Psoas muscle (tissue), 8 donors: Measurements from ENCODE around the gene ADIPOR2. TPM values are rescaled to one million over a fixed set of nuclear protein-coding genes. Genes with fewer than 3 reads are reported as not detected.
A peak's percentile ranks its signal among the peaks of the same experiment; 100 is the strongest.
"Not testable (repeated sequence)": the region's sequence is repeated elsewhere in the genome, so short reads cannot be mapped to it uniquely, and the experiment has no call there.

Experiments used
- ATAC-seq, 4 donors: fragments of 200-7000 bp; cut with Tn5 transposase; one replicate each; pipeline ENCODE4 v1.9.1; 2020; ENCODE audit warnings: moderate library complexity in 3 of 4, mild to moderate bottlenecking in 2 of 4
- DNase-seq, 2 donors: peaks; one replicate each; pipeline ENCODE4 v3.0.0-alpha.2; 2020
- H3K27ac ChIP-seq: fragments of 200-600 bp; one replicate; pipeline ENCODE4 v1.8.0; 2022
- H3K27me3 ChIP-seq, 3 donors: fragments of 200-600 bp in 1 of 3; one replicate each; pipeline versions ENCODE4 v1.6.1 to v1.8.0; 2013 to 2022; ENCODE audit warnings: low read length in 2 of 3, mild to moderate bottlenecking in 2 of 3, moderate library complexity in 1 of 3; ENCODE audit not compliant: insufficient read depth in 3 of 3
- H3K36me3 ChIP-seq, 2 donors: fragments of 200-600 bp in 1 of 2; one replicate each; pipeline versions ENCODE4 v1.6.1 to v1.8.0; 2013 to 2022; ENCODE audit warnings: low read depth in 1 of 2, mild to moderate bottlenecking in 1 of 2, moderate library complexity in 1 of 2; ENCODE audit not compliant: insufficient read depth in 1 of 2
- H3K4me1 ChIP-seq: fragments of 200-600 bp; one replicate; pipeline ENCODE4 v1.8.0; 2022
- H3K4me3 ChIP-seq: fragments of 200-600 bp; one replicate; pipeline ENCODE4 v1.8.0; 2022; ENCODE audit warnings: mild to moderate bottlenecking
- H3K9me3 ChIP-seq: fragments of 200-600 bp; one replicate; pipeline ENCODE4 v1.8.0; 2022
- WGBS, 3 donors: extraction: QIAGEN DNeasy Blood & Tissue Kit; methylation state at CpG; one replicate each; pipeline versions ENCODE4 v1.1.6 to v1.1.7; 2013; 5-methylcytosine and 5-hydroxymethylcytosine counted together
- intact Hi-C, 2 donors: fragments of 100-400 bp; cut with DNase I; formaldehyde crosslinking; loops; one replicate each; pipeline versions ENCODE4 v1.11.0 to v1.14.2; 2022
- polyA plus RNA-seq, 3 donors: library from polyadenylated mRNA; stranded (reverse); fragments of 200-250 nt; gene quantifications; one replicate each; pipeline ENCODE4 v1.2.3, GENCODE V29; 2013
- total RNA-seq, 4 donors: library from RNA; stranded (reverse); fragmentation: NEBNext Ultra II Directional in 2 of 4; extraction: Animal tissue kit (Norgen Biotek cat#: 25700) in 2 of 4; gene quantifications; one replicate each; pipeline versions ENCODE4 v1.2.1 to v1.2.4, GENCODE V29; 2021 to 2023
- TF ChIP-seq, protein P1 (sequence below): fragments of 200-600 bp; IDR thresholded peaks from one replicate; pipeline ENCODE4 v1.8.0; 2022; ENCODE audit warnings: antibody characterized with exemption
- donor health status: healthy with polysubstance abuse.
- donor health status: DM: no; HTN: no; CAD: no; lungs with moderate emphysema.
- donor health status: Bipolar disorder and iron deficiency.
- donor health status: healthy.
- donor health status: DM: yes; HTN: yes; CAD: no.
- donor health status: DM: no; HTN: no; CAD: no.
- donor health status: DM: no; HTN: no; CAD: no.
- donor health status: DM: yes; HTN: yes; CAD: no.

Gene ADIPOR2
- total and polyA plus RNA-seq, 7 donors, result 28.6 to 52.1 (median 44.2) TPM

DNA sequence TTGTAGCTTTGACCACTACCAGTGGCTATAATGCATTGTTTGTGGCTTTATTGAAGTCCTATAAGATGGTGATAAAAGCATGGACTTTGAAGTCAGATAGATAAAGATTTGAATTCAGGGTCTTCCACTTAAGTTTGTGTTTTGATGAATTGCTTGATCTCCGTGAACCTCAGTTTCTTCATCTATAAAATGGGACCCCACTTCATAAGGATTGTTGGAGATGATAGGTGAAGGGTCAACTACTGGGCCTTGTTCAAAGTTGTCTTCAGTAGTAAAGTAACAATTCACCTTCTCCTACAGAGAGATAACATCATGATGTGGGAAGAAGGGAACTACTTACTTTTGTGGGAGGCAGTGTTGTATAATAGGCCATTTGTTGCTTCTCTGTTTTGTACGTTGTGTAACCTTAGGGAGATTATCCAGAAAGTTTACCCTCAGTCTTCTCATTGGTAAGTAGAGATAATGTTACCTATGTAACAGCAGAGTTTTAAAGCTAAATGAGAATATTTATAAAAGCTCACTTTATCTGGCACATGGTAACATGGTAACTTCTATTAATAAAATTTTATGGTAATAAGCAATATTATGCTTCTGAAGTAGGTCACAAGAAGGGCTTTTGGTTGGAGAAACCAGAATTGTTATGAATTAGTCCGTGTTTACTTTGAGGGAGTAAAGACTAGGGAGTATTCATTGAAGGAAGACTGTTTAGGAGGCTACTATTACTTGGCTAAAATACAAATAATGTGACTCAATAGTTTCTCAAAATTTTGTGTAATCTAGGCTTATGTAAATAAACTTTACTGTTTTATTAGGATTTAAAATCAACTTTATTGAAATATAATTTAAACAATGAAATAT, 15.1 kb downstream of the ADIPOR2 start:
- no peaks in the 10 kb centered on the region for H3K36me3 ChIP-seq

DNA sequence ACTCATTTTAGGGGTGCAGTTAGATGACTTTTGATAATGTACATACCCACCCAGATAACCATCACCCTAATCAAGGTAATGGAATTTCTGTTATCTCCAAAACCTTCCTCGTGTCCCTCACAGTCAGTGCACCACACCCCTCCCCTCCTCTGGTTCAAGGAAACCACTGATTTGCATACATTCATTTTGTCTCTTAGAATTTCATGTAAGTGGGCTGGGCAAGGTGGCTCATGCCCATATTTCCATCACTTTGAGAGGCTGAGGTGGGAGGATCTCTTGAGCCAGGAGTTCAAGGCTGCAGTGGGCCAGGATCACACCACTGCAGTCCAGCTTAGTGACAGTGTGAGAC, 15.7 kb downstream of the ADIPOR2 start:
- Histone ChIP-seq H3K27me3 (no peaks in the 10 kb centered on the region), H3K4me3 (no peak overlapping the region), H3K9me3 (no peaks in the 10 kb centered on the region), H3K36me3 (no peaks in the 10 kb centered on the region), H3K4me1 (peaks cover 51% of the 10 kb centered on the region), H3K27ac (no peak overlapping the region)
- DNase-seq (no peak), ATAC-seq (no peak)
- WGBS, 3 donors, result 70 to 88% (median 86%) methylated on average over 1 of the region's 1 CpG
- intact Hi-C loops, result no loop called here
- TF ChIP-seq, protein P1, sequence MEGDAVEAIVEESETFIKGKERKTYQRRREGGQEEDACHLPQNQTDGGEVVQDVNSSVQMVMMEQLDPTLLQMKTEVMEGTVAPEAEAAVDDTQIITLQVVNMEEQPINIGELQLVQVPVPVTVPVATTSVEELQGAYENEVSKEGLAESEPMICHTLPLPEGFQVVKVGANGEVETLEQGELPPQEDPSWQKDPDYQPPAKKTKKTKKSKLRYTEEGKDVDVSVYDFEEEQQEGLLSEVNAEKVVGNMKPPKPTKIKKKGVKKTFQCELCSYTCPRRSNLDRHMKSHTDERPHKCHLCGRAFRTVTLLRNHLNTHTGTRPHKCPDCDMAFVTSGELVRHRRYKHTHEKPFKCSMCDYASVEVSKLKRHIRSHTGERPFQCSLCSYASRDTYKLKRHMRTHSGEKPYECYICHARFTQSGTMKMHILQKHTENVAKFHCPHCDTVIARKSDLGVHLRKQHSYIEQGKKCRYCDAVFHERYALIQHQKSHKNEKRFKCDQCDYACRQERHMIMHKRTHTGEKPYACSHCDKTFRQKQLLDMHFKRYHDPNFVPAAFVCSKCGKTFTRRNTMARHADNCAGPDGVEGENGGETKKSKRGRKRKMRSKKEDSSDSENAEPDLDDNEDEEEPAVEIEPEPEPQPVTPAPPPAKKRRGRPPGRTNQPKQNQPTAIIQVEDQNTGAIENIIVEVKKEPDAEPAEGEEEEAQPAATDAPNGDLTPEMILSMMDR, result no peak

More for the DNA sequence above, 15.1 kb downstream of the ADIPOR2 start:
- Histone ChIP-seq H3K27me3 (no peaks in the 10 kb centered on the region), H3K9me3 (no peaks in the 10 kb centered on the region), H3K27ac (no peak overlapping the region), H3K4me3 (no peak overlapping the region), H3K4me1 (peaks cover 50% of the 10 kb centered on the region)
- TF ChIP-seq, protein P1, result no peak
- DNase-seq (no peak), ATAC-seq (no peak)
- intact Hi-C loops, result no loop called here
- WGBS, 3 donors, result 74 to 94% (median 81%) methylated on average over 3 of the region's 3 CpGs

DNA sequence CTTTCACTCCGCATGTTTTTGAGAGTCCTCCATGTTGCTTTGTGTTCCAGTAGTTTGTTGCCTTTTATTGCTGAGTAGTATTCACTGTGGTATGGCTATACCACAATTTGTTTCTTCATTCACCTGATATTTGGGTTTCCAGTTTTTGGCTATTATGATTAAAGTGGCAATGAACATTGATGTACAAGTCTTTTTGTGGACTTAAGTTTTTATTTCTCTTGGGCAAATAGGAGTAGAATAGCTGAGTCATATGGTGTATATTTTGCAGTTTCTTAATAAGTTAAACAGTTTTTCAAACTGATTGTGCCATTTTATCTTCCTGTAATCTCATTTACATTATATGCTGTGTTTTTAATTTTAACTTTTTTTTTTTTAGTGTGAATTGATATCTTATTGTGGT, 16.2 kb downstream of the ADIPOR2 start:
- intact Hi-C loops, result no loop called here
- TF ChIP-seq, protein P1, result no peak
- no peak overlapping the region for H3K27ac ChIP-seq
- H3K4me1 ChIP-seq, result peaks cover 52% of the 10 kb centered on the region
- H3K9me3 ChIP-seq, result no peaks in the 10 kb centered on the region
- 88 to 99% (median 97%) methylated on average over 1 of the region's 1 CpG for WGBS, 3 donors
- no peaks in the 10 kb centered on the region for H3K27me3 ChIP-seq
- ATAC-seq (no peak), DNase-seq (no peak)
- no peak overlapping the region for H3K4me3 ChIP-seq
- H3K36me3 ChIP-seq, result no peaks in the 10 kb centered on the region

DNA sequence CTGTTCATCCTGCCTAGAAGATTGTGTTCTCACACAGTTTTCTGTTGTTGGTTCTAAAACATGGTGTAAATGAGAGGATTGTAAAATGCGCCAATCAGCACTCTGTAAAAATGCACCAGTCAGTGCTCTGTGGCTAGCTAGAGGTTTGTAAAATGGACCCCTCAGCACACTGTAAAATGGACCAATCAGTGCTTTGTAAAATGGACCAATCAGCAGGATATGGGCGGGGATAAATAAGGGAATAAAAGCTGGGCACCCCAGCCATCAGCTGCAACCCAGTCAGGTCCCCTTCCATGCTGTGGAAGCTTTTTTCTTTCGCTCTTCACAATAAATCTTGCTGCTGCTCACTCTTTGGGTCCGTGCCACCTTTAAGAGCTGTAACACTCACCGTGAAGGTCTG, 19.1 kb downstream of the ADIPOR2 start:
- H3K4me3 ChIP-seq, H3K27ac ChIP-seq, H3K9me3 ChIP-seq, intact Hi-C loops, DNase-seq, ATAC-seq, H3K36me3 ChIP-seq, H3K27me3 ChIP-seq: not testable (repeated sequence)
- peaks cover 42% of the 10 kb centered on the region for H3K4me1 ChIP-seq
- 93 to 98% (median 95%) methylated on average over 5 of the region's 5 CpGs for WGBS, 3 donors

- H3K27ac ChIP-seq, result peak overlapping the region; percentile 21
- H3K9me3 ChIP-seq, ATAC-seq, DNase-seq, H3K36me3 ChIP-seq, H3K27me3 ChIP-seq, H3K4me3 ChIP-seq, intact Hi-C loops: not testable (repeated sequence)
- 92 to 96% (median 95%) methylated on average over 8 of the region's 8 CpGs for WGBS, 3 donors
- peaks cover 35% of the 10 kb centered on the region for H3K4me1 ChIP-seq
These were observed 20.0 kb downstream of the ADIPOR2 start for GRCh38 chr12:1710870-1711269.

- ATAC-seq, intact Hi-C loops: not testable (repeated sequence)
- 41 to 58% (median 57%) methylated on average over 3 of the region's 3 CpGs for WGBS, 3 donors
These were observed 20.8 kb downstream of the ADIPOR2 start for GRCh38 chr12:1711536-1712211.

GRCh38 chr12:1712305-1712704, 21.4 kb downstream of the ADIPOR2 start:
- intact Hi-C loops, H3K27ac ChIP-seq, ATAC-seq, H3K4me3 ChIP-seq, DNase-seq, H3K9me3 ChIP-seq, H3K27me3 ChIP-seq, H3K36me3 ChIP-seq: not testable (repeated sequence)
- whole genome bisulfite sequencing, 3 donors, result 72 to 85% (median 77%) methylated on average over 5 of the region's 5 CpGs
- peaks cover 36% of the 10 kb centered on the region for H3K4me1 ChIP-seq

More at GRCh38 chr12:1711536-1712211, 20.8 kb downstream of the ADIPOR2 start:
- DNase-seq, H3K4me3 ChIP-seq, H3K36me3 ChIP-seq, H3K9me3 ChIP-seq, H3K27me3 ChIP-seq, H3K27ac ChIP-seq: not testable (repeated sequence)
- peaks cover 35% of the 10 kb centered on the region for H3K4me1 ChIP-seq

DNA sequence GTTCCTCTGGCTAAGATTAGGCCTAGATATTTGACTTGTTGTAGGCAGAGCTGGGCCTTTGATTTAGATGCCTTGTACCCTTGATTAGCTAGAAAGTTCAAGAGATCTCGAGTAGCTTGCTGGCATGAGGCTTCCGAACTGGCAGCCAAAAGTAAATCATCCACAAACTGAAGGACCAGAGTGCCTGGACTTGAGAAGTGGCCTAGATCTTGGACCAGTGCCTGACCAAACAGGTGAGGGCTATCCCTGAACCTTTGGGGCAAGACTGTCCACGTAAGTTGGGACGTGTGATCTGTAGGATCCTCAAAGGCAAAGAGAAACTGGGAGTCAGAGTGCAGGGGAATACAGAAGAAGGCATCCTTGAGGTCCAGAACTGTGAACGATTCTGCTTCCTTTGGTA, 22.0 kb downstream of the ADIPOR2 start:
- ATAC-seq, H3K27me3 ChIP-seq, DNase-seq, intact Hi-C loops, H3K9me3 ChIP-seq, H3K4me3 ChIP-seq, H3K36me3 ChIP-seq: not testable (repeated sequence)
- 47 to 74% (median 52%) methylated on average over 5 of the region's 5 CpGs for WGBS, 3 donors
- peak overlapping the region; percentile 10 for H3K27ac ChIP-seq
- peaks cover 32% of the 10 kb centered on the region for H3K4me1 ChIP-seq
